ENCODE results near the gene ITPR3.

DNA sequence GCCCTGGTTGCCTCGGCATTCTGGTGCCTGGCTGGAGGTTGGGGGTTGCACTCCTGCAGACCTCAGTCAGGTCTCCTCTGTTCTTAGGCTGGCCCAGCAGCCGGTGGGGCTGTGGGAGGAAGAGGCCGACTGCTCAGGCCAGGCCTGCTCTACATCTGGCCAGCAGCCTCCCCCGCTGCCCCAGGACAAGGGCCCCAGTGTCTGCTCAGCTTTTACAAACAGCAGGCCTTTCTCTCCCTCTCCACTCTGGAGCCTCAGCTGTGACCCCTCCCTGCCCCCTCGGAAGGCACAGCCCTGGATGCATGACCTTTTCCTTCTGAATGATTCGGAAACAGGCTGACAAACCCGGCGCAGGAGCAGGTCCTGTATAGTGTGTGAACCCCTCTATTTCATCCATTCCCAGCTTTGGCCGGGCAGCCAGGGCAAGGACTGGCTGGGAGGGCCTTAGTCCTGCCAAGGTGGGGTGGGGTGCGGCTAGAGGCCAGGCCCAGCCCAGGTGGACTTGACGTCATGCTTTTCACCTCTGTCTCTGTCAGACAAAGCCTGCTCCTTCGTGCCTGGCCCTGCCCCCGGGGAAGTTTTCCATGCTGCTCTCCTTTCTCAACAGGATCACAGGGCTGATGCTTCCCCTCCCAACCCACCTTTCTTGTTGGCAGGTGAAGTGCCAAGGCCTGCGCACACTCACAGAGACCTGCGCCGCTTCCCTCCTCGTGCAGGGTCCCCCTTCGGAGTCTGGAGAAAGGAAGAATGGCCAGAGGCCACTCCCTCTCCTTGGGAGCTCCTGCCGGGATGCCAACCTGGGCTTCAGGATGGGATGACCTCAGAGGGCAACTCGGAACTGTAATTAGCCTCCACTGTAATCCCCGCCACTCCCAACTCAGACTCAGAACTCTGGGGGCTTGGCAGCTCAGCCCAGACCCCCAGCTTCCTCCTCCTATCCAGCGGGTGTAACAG, 10.1 kb upstream of the ITPR3 start:
- TF ChIP-seq, protein P1, sequence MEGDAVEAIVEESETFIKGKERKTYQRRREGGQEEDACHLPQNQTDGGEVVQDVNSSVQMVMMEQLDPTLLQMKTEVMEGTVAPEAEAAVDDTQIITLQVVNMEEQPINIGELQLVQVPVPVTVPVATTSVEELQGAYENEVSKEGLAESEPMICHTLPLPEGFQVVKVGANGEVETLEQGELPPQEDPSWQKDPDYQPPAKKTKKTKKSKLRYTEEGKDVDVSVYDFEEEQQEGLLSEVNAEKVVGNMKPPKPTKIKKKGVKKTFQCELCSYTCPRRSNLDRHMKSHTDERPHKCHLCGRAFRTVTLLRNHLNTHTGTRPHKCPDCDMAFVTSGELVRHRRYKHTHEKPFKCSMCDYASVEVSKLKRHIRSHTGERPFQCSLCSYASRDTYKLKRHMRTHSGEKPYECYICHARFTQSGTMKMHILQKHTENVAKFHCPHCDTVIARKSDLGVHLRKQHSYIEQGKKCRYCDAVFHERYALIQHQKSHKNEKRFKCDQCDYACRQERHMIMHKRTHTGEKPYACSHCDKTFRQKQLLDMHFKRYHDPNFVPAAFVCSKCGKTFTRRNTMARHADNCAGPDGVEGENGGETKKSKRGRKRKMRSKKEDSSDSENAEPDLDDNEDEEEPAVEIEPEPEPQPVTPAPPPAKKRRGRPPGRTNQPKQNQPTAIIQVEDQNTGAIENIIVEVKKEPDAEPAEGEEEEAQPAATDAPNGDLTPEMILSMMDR (IDR thresholded peaks at IDR 0.05), result no peak
- no peak for TF ChIP-seq POLR2A (IDR thresholded peaks at IDR 0.05)
- TF ChIP-seq EP300 (IDR thresholded peaks at IDR 0.05), result peak in 1 of 2 donors; percentile 86
